Duodenal mucosa (tissue), 2 donors: ENCODE measurements around the gene GRM1.
"Not testable (repeated sequence)": the region's sequence is repeated elsewhere in the genome, so short reads cannot be mapped to it uniquely, and the experiment has no call there.

ENCODE experiments used
- H3K27ac ChIP-seq: one replicate; pipeline ENCODE4 v1.7.0; 2013; ENCODE audit warnings: low read depth, low read length
- H3K27me3 ChIP-seq, 2 donors: one replicate each; pipeline ENCODE4 v1.7.0; 2013; ENCODE audit warnings: low read length in 2 of 2, control low read depth in 1 of 2; ENCODE audit not compliant: insufficient read depth in 2 of 2, control insufficient read depth in 1 of 2
- H3K36me3 ChIP-seq, 2 donors: one replicate each; pipeline ENCODE4 v1.7.0; 2013; ENCODE audit warnings: low read length in 2 of 2, control low read depth in 1 of 2; ENCODE audit not compliant: insufficient read depth in 2 of 2, control insufficient read depth in 1 of 2
- H3K4me1 ChIP-seq, 2 donors: one replicate each; pipeline ENCODE4 v1.7.0; 2013; ENCODE audit warnings: low read length in 2 of 2, control low read depth in 1 of 2; ENCODE audit not compliant: insufficient read depth in 2 of 2, control insufficient read depth in 1 of 2
- H3K4me3 ChIP-seq, 2 donors: one replicate each; pipeline ENCODE4 v1.7.0; 2013; ENCODE audit warnings: low read length in 2 of 2, low read depth in 1 of 2
- H3K9ac ChIP-seq, 2 donors: one replicate each; pipeline ENCODE4 v1.7.0; 2013; ENCODE audit warnings: low read length in 2 of 2, low read depth in 1 of 2
- H3K9me3 ChIP-seq, 2 donors: one replicate each; pipeline ENCODE4 v1.7.0; 2013; ENCODE audit warnings: low read length in 2 of 2, control low read depth in 1 of 2; ENCODE audit not compliant: control insufficient read depth in 1 of 2

The GRM1 gene

DNA sequence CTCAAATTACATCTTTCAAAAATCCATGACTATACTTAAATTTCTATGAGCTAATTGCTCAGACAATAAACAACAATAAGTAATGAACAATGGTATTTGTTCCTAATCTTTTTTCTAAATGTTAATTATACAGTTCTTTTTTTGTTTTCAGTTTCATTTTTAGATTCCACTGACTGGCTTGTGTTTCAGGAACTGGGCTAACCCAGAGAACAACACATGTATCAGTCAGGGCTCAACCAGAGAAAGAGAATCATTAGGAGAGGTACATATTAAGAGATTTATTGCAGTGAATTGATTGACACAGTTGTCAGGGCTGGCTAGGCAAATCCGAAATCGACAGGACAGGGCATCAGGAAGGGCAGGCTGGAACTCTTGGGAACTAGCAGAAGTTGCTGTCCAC lies 182.8 kb downstream of the GRM1 start:
- H3K9me3 ChIP-seq = no peaks in the 10 kb centered on the region
- H3K36me3 ChIP-seq = no peaks in the 10 kb centered on the region
- no peaks in the 10 kb centered on the region for H3K27me3 ChIP-seq
- H3K9ac ChIP-seq = no peak overlapping the region
- H3K4me1 ChIP-seq = no peaks in the 10 kb centered on the region
- no peak overlapping the region for H3K27ac ChIP-seq
- no peak overlapping the region for H3K4me3 ChIP-seq

DNA sequence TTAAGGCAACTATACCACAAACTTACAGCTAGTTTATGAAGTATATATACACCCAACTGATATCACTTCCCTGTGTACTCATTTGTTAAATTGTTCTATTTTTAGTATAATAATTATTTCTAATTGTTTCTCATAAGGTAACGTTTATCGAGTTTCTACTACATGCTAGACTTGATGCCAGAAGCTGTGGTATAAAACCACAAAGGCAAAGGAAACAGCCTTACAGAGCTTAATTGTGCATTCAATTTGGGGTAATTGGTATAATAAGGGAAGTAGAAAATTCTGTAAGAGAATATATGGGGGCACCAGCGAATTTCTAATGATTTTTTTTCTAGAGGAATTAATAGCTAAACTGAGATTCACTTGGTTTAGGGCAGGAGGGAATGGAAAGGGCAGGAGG lies 183.9 kb downstream of the GRM1 start:
- no peaks in the 10 kb centered on the region for H3K9me3 ChIP-seq
- no peaks in the 10 kb centered on the region for H3K36me3 ChIP-seq
- H3K4me1 ChIP-seq = no peaks in the 10 kb centered on the region
- H3K27ac ChIP-seq = no peak overlapping the region
- no peak overlapping the region for H3K4me3 ChIP-seq
- no peaks in the 10 kb centered on the region for H3K27me3 ChIP-seq
- H3K9ac ChIP-seq = no peak overlapping the region

DNA sequence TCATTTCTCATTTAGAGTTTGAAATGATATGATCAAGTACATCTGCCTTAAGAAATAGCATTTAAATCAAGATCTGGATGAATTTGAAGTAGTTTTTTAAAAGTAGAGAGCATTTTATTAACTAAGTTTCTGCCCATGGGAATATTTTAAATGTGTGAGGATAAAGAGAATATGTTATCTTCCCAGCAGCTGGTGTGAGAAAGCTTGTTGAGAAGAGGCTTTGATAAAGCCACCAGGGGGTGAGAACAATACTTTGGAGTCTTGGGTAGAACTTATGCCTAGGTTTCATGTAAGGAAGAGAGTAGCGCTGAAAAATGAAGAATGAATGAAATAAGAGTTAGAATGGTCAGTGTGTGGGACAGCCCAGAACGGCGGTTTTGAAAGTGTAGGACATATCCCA lies 190.2 kb downstream of the GRM1 start:
- H3K4me1 ChIP-seq = no peaks in the 10 kb centered on the region
- no peaks in the 10 kb centered on the region for H3K36me3 ChIP-seq
- no peak overlapping the region for H3K9ac ChIP-seq
- H3K9me3 ChIP-seq = no peaks in the 10 kb centered on the region
- H3K4me3 ChIP-seq = no peak overlapping the region
- H3K27ac ChIP-seq = no peak overlapping the region
- no peaks in the 10 kb centered on the region for H3K27me3 ChIP-seq

DNA sequence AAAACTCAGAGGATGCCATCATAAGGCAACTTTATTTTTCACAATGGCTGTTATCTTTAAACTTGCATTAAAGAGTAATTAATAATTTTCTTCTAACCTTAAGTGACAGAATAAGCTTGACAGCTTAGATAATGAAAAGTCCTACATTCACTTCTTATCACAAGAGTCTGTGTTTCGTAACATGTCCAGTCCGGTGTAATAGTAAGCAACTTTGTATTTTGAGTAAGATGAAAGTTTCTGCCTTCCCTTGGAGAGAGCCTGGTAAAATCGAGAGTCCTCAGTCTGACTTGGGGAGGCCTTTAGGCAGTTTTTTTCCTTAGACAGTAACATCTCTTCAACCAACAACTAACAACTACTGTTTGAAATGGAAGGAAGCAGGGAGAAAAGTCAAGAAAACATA lies 195.6 kb downstream of the GRM1 start:
- no peaks in the 10 kb centered on the region for H3K27me3 ChIP-seq
- H3K9me3 ChIP-seq = no peaks in the 10 kb centered on the region
- no peaks in the 10 kb centered on the region for H3K4me1 ChIP-seq
- no peak overlapping the region for H3K9ac ChIP-seq
- H3K4me3 ChIP-seq = no peak overlapping the region
- no peaks in the 10 kb centered on the region for H3K36me3 ChIP-seq
- H3K27ac ChIP-seq = no peak overlapping the region

DNA sequence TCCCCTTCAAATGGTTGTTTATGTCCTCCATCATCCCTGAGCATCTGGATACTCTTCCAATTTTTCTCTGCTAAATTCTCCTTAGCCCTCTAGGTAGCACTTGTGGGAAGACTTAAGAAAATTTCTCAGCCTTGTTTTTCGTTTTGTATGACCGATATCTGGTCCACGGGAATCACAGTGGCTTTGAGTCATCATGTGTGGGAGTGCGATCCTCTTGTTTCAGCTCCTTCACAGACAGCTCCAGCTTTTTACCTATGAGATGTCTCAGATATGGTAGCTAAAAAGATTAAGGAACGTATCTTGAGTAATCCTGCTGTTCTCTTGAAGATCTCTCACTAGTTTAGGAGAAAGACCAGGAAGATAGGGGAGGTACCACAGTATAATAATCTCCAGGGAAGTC lies 196.1 kb downstream of the GRM1 start:
- Histone ChIP-seq H3K36me3 (no peaks in the 10 kb centered on the region), H3K4me3 (no peak overlapping the region), H3K27ac (no peak overlapping the region), H3K27me3 (no peaks in the 10 kb centered on the region), H3K9ac (no peak overlapping the region), H3K9me3 (no peaks in the 10 kb centered on the region), H3K4me1 (no peaks in the 10 kb centered on the region)

DNA sequence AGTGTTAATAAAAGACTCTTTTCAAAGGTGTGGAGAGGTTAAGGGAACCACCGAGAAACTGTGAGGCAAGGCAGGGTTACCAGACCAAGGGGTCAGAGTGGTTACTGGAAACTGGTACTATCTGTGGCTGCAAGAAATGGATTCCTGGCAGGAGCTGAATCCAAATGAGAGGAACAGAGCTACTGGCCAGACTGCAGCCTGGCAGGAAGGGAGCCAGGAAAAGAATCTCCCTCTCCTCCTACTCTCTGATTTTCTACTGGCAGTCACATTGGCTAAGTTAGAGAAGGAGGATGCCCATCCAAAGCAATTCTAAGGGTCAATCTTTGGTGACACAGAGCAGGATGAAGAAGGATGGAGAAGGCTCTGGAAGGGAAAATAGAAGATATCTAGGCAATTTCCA lies 211.5 kb downstream of the GRM1 start:
- H3K36me3 ChIP-seq = no peaks in the 10 kb centered on the region
- no peak overlapping the region for H3K27ac ChIP-seq
- no peaks in the 10 kb centered on the region for H3K27me3 ChIP-seq
- H3K9ac ChIP-seq = no peak overlapping the region
- H3K9me3 ChIP-seq = peaks cover 4% of the 10 kb centered on the region in 2 donors
- no peaks in the 10 kb centered on the region for H3K4me1 ChIP-seq
- H3K4me3 ChIP-seq = no peak overlapping the region

DNA sequence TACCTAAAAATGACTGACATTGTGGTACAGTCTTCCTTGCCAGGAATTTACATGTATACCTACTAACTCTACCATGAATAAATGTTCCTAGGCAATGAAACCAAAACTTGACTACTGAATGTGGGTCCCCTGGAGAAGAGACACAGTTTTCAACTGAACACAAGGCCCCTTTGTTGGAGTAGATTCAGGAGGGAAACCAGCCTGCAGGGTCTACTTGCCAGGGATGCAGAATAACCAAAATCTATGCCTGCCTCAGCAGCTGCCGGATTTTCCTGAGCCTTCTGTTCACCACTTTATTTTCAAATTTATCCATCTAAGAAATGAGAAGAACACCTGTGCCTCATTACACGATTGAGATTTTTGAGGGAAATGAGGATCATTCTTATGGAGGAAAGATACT lies 211.9 kb downstream of the GRM1 start:
- Histone ChIP-seq H3K9ac (no peak overlapping the region), H3K27ac (no peak overlapping the region), H3K4me1 (no peaks in the 10 kb centered on the region), H3K9me3 (peaks cover 4% of the 10 kb centered on the region in 2 donors), H3K4me3 (no peak overlapping the region), H3K36me3 (no peaks in the 10 kb centered on the region), H3K27me3 (no peaks in the 10 kb centered on the region)

DNA sequence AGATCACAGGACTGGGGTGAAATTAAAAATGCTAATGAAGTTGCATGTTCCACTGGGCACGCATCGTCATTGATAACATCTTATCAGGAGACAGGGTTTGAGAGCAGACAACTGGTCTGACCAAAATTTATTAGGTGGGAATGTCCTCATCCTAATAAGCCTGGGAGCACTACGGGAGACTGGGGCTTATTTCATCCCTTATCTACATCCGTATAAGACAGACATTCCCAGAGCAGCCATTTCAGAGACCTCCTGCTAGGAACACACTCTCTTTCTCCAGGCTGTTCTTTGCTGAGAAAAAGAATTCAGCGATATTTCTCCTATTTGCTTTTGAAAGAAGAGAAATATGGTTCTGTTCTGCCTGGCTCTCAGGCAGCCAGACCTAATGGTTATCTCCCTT lies 214.8 kb downstream of the GRM1 start:
- H3K27ac ChIP-seq, H3K9ac ChIP-seq, H3K9me3 ChIP-seq, H3K36me3 ChIP-seq, H3K4me1 ChIP-seq, H3K27me3 ChIP-seq, H3K4me3 ChIP-seq: not testable (repeated sequence)

DNA sequence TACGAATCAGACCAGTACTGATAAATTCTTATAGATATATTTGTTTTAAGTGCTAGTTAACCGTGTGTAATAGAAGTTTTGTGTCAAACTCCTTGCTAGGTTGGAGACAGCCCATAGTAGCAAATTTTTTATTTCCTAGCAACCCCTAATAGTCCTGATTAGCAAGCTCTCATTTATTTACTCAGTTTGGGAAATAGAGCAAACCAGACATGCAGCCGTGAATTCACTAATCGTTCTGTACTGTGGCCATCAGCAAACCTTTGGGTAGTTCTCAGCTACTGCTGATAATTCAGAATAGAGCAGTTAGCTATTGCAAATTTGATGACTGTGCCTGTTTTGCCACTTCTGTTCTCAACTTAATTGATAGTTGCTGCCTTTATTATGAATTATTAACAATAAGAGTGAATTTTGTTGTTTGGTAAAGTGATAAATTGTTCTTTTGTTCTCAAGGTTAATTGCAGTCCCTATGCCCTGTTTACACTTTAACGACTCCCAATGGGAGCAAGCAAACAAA lies 215.8 kb downstream of the GRM1 start:
- H3K27ac ChIP-seq = no peak overlapping the region
- H3K4me1 ChIP-seq = no peaks in the 10 kb centered on the region
- no peaks in the 10 kb centered on the region for H3K27me3 ChIP-seq
- H3K9ac ChIP-seq = no peak overlapping the region
- H3K4me3 ChIP-seq = no peak overlapping the region
- no peaks in the 10 kb centered on the region for H3K36me3 ChIP-seq
- peaks cover 4% of the 10 kb centered on the region in 2 donors for H3K9me3 ChIP-seq

DNA sequence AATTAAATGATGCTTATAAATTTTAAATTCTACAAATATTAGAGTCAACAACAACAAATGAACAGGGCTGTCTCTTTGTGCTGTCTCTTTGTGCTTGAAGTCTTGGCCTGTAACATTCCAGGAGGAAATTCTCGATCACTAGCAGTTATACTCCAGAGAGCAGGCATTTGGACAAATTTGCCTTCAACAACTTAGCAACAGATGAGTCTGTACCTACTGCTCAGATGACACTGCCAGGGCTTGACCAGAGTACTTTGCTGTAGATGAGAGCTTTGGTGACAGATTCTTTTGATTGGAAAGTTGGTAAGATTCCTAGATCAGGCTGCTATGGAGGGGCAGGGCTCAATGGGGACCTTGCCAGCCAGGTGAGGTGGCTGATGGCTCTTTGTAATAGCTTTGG lies 217.2 kb downstream of the GRM1 start:
- Histone ChIP-seq H3K36me3 (no peaks in the 10 kb centered on the region), H3K4me3 (no peak overlapping the region), H3K9ac (no peak overlapping the region), H3K9me3 (peaks cover 4% of the 10 kb centered on the region in 2 donors), H3K4me1 (no peaks in the 10 kb centered on the region), H3K27ac (no peak overlapping the region), H3K27me3 (no peaks in the 10 kb centered on the region)

DNA sequence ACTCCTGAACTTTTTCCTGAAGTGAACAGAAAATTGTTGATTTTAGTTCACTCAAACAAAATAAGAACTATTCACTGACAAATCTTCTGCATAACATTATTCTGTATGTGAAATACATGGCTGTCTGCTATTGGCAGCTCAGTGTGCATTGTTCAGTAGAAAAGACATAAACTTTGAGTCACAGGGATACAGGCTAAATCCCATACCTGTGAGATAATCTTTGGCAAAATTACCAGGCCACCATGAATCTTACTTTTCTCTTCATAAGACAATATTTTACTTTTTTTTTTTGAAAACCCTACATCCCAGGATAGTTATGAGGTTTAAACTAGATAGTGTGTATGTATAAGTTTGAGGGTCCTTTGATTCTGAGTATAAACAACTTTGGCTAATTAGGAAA lies 224.8 kb downstream of the GRM1 start:
- Histone ChIP-seq H3K4me3 (no peak overlapping the region), H3K4me1 (no peaks in the 10 kb centered on the region), H3K9ac (no peak overlapping the region), H3K27me3 (no peaks in the 10 kb centered on the region), H3K36me3 (no peaks in the 10 kb centered on the region), H3K9me3 (no peaks in the 10 kb centered on the region), H3K27ac (no peak overlapping the region)
